CD4-positive, alpha-beta T cell treated with Interferon alpha-2 for 1 hour (primary cell): Measurements from ENCODE around the gene S100A16.
"Not testable (repeated sequence)": the region's sequence is repeated elsewhere in the genome, so short reads cannot be mapped to it uniquely, and the experiment has no call there.

ENCODE experiments used
- DNase-seq, 2 donors: peaks; one replicate each; pipeline ENCODE4 v3.0.0-alpha.2; 2020 to 2022

Gene S100A16

GRCh38 chr1:153614189-153614900 is 1.4 kb upstream of the S100A16 start:
- no peak for DNase-seq

DNA sequence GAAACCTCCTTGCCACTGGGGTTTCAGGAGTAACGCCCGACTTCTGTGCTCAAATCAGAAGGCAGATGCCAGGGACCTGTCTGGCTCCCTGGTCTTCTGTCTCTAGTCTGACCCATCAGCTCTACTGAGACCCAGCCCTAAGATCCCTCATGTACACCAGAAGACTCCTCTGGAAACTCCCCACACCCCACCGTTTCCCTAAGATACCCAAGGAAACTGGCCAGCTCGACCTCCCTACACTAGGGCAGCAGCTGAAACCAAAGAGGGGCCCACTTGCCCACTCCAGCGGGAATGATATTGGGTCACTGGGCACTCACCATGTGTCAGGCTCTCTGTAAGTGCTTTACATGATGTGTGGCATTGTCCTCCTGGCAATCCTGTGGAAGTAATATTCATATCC is 469 bp upstream of the S100A16 start:
- DNase-seq: no peak

DNA sequence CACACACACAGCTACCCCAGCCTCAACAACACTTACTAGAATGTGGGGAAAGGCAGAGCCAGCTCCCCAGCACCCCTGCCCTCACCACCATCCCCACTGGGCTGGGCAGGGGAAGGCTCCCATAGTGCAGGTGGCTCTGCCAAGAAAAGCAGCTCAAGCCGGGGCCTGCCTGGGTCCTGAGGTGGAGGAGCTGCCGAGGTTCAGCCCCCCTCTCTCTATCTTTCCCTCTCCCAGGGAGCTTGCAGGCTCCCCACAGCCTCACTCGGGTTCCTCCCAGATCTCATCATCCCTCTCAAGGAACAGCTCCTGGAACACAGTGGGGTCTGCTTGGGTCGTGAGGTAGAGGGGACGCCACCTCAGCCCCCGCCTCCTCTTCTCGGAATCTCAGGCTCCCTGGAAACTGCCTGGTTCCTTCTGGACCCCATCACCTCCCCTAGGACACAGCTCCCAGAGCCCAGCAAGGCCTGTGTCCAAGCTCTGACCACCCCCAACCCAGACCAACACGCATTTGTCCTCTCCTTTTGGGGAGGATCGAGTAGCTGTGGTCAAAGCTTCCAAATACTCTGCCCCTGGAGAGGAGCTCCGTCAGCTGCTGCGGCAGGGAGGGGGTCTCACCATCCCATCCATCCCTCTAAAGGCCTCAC is 704 bp downstream of the S100A16 start:
- DNase-seq: no peak

- no peak for DNase-seq
Measured at GRCh38 chr1:153611356-153611755, 1.6 kb downstream of the S100A16 start.

DNA sequence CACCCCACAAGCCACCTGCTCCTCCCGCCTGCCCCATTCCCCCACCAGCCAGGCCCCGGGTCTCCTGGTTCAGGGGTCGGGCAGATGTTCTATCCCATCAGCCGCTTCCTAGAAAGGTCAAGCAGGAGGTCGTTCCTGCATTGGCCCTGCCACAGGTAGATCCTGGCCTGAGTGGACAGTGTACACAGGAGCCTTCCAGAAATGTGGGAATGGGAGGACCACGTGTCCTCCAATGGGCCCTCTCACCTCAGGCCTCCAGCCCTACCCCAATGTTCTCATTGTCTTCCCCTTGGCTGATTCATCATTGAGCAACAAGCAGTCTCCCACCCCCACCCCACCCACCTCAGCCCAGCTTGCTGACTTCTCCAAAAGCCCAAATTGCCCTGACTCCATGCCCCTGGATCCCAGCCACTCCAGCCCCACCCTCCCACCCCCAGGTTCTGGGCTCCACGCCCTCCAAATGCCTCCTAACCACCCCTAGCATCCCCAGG is 2.1 kb downstream of the S100A16 start:
- no peak for DNase-seq

- no peak for DNase-seq
Measured at GRCh38 chr1:153610334-153610733, 2.6 kb downstream of the S100A16 start.

GRCh38 chr1:153609585-153609907 is 3.4 kb downstream of the S100A16 start:
- no peak for DNase-seq

GRCh38 chr1:153608742-153609584 is 4.0 kb downstream of the S100A16 start:
- DNase-seq: no peak

GRCh38 chr1:153608089-153608682 is 4.8 kb downstream of the S100A16 start:
- no peak for DNase-seq

DNA sequence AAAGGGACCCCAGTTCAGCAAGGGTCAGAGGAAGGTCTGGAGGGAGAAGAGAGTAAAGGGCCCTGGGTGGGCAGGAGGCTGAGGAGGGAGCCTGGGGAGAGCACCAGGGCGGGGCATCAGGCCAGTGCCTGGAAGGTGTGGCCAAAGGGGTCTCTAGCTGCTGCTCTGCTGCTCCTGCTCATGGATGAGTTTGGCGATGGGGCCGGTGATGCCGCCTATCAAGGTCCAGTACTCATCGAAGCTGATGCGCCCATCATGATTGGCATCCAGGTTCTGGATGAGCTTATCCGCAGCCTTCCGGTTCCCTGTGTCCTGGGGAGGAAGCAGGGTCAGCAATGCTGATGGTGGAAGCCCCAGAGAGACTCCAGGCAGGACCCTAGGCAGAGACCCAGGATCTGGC is 5.6 kb downstream of the S100A16 start:
- no peak for DNase-seq

DNA sequence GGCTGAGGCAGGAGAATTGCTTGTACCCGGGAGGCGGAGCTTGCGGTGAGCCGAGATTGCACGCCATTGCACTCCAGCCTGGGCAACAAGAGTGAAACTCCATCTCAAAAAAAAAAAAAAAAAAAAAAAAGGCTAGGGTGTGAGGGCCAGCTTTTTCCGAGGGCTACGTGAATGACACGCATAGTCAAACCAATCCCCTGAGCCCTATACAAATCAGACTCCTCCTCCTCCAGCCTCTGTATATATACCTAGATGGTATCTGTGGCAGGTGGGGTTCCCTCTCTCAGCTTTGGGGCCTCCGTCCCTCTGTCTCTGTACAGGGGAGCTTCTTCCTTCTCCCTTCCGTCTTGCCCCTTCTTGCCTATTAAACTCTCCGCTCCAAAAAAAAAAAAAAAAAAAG is 6.7 kb downstream of the S100A16 start:
- DNase-seq: no peak

DNA sequence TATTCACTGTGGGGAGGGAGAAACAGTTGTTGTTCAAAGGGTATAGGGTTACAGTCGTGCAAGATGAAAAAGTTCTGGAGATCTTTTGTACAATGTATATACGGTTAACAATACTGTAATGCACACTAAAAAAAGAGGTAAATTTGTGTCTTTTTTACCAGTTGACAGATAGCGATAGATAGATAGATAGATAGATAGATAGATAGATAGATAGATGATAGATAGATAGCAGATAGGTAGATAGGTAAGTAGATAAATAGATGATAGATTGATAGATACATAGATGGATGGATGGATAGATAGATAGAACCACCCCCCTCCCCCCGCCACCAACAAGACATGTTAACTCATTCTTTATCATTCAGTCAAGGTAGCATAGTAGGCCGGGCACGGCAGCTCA is 10.2 kb downstream of the S100A16 start:
- no peak for DNase-seq

- DNase-seq: no peak
Measured at GRCh38 chr1:153599847-153600246, 13.1 kb downstream of the S100A16 start.

GRCh38 chr1:153598309-153599172 is 14.4 kb downstream of the S100A16 start:
- peak; percentile 26 to 68 for DNase-seq

DNA sequence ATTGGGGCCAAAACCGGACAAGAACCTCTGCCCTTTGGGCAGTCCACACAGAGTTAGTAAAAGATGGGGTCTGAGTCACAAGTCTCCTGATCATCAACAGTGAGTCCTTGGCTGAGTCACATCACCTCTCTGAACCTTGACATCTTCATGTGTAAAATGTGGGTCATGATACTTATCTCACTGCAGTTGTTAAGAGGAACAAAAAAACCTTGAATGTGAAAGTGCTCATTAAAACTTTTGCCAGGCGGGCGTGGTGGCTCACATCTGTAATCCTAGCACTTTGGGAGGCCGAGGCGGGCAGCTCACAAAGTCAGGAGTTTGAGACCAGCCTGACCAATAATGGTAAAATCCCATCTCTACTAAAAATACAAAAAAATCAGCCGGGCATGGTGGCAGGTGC is 15.7 kb downstream of the S100A16 start:
- no peak for DNase-seq

DNA sequence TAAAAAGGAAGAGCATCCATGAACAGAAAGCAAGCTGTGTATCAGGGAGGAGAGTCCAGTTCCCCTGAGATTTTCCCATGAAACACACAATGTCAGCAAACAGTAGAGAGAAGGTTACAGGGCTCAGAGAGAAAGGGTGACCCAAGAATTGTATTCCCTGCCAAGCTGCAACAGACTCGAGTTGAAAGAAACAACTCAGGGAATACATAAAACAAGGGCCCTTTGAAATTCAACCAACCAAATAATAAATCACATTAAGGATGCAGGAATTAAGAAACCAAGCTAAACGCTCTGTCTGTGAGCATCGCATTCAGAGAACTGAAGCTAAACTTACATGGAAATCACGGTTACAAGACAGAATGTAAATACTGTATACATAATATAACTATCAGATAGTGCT is 20.2 kb downstream of the S100A16 start:
- no peak for DNase-seq

DNA sequence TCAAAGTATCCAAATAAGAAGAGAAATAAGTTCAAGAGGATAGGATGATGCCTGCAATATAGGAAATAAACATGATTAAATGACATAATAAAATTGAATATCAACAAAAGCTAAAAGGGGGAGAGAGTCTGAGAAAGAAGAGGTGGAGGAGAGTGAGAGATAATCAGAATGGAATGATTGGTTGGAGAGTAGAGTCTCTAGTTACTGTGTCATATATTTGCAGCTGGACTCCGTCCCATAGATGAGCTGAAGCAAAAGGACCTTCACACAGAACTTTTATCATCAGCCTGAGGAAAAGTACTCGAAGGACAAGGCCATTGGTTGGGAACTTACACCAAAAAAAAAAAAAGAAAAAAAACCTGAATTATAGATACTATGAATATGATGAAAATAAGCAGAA is 24.5 kb downstream of the S100A16 start:
- no peak for DNase-seq

DNA sequence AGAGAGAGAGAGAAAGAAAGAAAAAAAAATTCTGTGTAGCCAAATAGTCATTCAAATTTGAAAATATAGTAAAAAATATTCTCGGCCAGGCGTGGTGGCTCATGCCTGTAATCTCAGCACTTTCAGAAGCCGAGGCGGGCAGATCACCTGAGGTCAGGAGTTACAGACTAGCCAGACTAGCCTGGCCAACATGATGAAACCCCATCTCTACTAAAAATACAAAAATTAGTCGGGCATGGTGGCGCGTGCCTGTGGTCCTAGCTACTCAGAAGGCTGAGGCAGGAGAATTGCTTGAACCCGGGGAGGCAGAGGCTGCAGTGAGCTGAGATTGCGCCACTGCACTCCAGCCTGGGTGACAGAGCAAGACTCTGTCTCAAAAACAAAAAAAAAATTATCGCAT is 24.9 kb downstream of the S100A16 start:
- DNase-seq: not testable (repeated sequence)

DNA sequence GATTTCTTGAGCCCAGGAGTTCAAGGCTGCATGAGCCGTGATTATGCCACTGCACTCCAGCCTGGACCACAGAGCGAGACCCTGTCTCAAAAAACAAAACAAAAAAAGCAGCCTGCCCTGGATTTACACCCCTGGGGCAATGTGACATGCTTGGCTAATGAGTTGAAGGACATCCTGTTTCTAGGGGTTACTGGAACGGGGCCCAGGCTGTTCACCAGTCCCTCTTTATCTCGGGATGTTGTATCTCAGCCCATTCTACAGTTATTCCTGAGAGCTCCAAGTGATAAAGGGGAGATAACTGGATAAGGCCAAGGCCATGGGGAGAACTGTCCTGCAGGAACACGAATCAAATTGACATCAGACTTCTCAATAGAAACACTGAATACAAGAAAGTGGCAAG is 25.6 kb downstream of the S100A16 start:
- no peak for DNase-seq

DNA sequence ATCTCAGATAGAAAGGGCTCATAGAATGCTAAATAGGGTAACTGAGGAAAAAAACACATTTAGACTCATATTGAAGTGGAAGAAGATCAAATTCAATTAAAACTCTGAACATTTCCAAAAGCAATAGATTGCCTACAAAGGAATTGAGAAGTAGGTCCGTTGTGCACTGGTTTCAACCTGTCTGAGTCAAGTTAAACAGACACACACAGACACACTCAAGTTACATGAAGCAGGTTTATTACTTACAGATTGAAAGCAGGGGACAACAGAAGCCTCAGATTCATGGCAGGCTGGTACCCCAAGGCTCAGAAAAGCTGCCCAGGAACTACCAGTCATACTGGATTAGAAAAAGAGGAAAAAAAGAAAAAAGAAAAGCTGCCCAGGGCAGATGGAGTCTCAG is 26.6 kb downstream of the S100A16 start:
- no peak for DNase-seq

- DNase-seq: no peak
Measured at GRCh38 chr1:153585006-153585405, 27.9 kb downstream of the S100A16 start.

DNA sequence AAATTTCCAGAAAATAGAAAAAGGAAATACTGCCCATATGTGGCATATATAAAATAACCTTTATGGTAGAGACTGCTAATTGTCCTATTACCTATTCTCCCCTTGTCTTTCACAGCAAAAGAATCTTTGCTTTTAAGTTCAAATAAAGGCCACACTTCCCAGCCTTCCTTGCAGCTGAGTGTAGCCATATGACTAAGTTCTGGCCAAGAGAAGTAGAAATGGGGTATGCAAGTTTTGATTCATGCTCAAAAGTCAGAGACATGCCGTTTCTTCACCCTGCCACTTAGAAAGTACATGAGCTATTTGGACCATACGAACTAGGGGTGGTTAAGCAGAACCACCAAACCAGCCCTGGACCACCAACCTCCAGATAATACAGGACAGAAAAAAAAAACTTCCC is 29.0 kb downstream of the S100A16 start:
- DNase-seq: no peak
